Astrocyte of the cerebellum (primary cell): Measurements from ENCODE around the gene CLASP1.
"Not testable (repeated sequence)": the region's sequence is repeated elsewhere in the genome, so short reads cannot be mapped to it uniquely, and the experiment has no call there.

Source experiments
- DNase-seq: peaks from one replicate; pipeline ENCODE4 v3.0.0-alpha.2; 2011; ENCODE audit warnings: low read depth
- H3K4me3 ChIP-seq: 2 replicates; pipeline ENCODE4 v1.5.1; 2011; ENCODE audit warnings: mild to moderate bottlenecking, low read depth, low read length, moderate library complexity
- CTCF ChIP-seq: IDR thresholded peaks from 2 replicates; pipeline ENCODE4 v1.5.1; 2012; ENCODE audit warnings: low read length, low read depth, moderate library complexity, mild to moderate bottlenecking; ENCODE audit errors: missing control alignments
- in situ Hi-C: cut with HindIII; loops from 2 replicates; pipeline ENCODE4 v1.10.0; 2017; ENCODE audit warnings: low sequenced_read_pairs

The CLASP1 gene

GRCh38 chr2:121570036-121570666 is 79.1 kb downstream of the CLASP1 start:
- DNase-seq = no peak
- in situ Hi-C loops = no loop called here
- TF ChIP-seq CTCF = no peak
- no peak overlapping the region for H3K4me3 ChIP-seq

- in situ Hi-C loops = no loop called here
- no peak for TF ChIP-seq CTCF
- no peak overlapping the region for H3K4me3 ChIP-seq
- DNase-seq = no peak
Measured at GRCh38 chr2:121567957-121568409, 81.3 kb downstream of the CLASP1 start.

GRCh38 chr2:121567452-121567851 is 81.8 kb downstream of the CLASP1 start:
- H3K4me3 ChIP-seq = no peak overlapping the region
- DNase-seq = no peak
- TF ChIP-seq CTCF = no peak
- in situ Hi-C loops = no loop called here

DNA sequence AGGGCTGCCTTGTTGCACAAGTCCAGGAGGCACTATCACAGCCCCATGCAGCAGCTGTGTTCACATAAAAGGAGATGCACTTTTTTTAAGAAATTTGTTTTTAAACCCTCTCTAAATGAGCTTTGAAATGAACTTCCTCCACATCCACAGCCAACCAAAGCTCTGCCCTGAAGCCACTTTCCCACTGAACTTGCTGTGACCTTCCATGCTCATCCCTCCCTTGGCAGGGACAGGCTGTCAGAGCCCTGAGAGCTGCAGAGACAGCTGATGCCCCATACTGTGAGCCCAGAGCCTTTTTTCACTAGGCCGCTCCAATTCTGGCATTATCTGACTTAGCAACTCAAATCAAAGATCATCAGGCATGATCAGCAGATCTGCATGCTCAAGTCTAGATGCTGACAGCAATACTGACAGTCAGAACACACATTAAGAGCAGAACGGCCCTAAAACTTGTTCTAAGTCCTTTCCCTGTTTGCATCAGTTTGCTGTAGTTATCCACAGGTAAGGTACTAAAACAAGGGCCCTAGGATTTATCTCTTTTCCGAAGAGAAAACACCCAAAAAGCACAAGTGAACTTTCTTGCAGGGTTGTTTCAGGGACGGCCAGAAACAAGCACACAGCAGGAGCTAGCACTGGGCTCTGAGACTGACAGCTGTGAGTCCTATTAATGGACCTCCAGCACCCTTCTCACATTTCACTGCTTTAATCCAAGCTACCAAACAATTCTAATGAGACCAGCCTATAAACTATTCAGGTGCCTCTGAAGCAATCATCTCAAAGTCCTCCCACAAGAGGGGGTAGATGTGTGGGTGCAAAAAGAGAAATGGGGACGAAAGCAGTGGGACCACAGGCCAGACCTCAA is 83.6 kb downstream of the CLASP1 start:
- TF ChIP-seq CTCF = no peak
- no peak overlapping the region for H3K4me3 ChIP-seq
- in situ Hi-C loops = no loop called here
- no peak for DNase-seq

DNA sequence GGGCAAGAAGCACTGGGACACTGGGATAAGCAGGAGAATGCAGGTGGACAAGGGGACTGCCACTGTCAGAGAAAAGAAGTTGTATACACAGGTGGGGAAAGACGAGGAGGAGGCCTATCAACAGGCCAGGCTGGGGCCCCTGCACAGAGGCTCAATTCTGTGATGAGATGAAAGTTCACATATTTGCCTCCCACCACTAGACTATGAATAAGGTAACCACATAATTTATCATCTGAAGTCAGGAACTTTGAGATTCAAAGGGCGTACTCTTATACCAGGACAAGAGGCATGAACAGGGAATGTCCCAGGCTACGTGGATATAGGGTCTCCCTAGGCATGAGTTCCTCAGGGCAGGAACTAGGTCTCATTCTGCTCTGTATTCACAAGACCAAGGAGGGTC is 84.4 kb downstream of the CLASP1 start:
- no peak overlapping the region for H3K4me3 ChIP-seq
- no peak for TF ChIP-seq CTCF
- no peak for DNase-seq
- in situ Hi-C loops = no loop called here

- DNase-seq, in situ Hi-C loops: not testable (repeated sequence)
Measured at GRCh38 chr2:121563754-121564153, 85.5 kb downstream of the CLASP1 start.

More at GRCh38 chr2:121563754-121564153, 85.5 kb downstream of the CLASP1 start:
- H3K4me3 ChIP-seq = not testable (repeated sequence)
